T-cell (primary cell): Measurements from ENCODE around the gene NCOA7. TPM values are rescaled to one million over a fixed set of nuclear protein-coding genes. Genes with fewer than 3 reads are reported as not detected.
A peak's percentile ranks its signal among the peaks of the same experiment; 100 is the strongest.

ENCODE experiments used
- ATAC-seq, 4 experiments: fragments of 200-7000 bp in 3 of 4; fragments of 150-1000 bp in 1 of 4; cut with Tn5 transposase; replicated peaks in 1 of 4; 1 replicate in 3 of 4; 2 replicates in 1 of 4; pipeline ENCODE4 v1.10.0; 2021; ENCODE audit warnings: moderate library complexity in 3 of 4, mild to moderate bottlenecking in 2 of 4, moderate number of reproducible peaks in 1 of 4
- CTCF ChIA-PET, 2 donors: fragments of 300-600 bp; sonication (Branson Sonifier 250); formaldehyde crosslinking; loops; one replicate each; lab custom pipeline; 2022; ENCODE audit warnings: antibody characterized with exemption in 2 of 2; lab: Charles Lee
- POLR2A ChIA-PET, 2 donors: fragments of 300-600 bp; sonication (Branson Sonifier 250); formaldehyde crosslinking; loops; one replicate each; lab custom pipeline; 2022; ENCODE audit warnings: antibody characterized with exemption in 2 of 2; lab: Charles Lee
- DNase-seq, 35 experiments: peaks; one replicate each; pipeline versions ENCODE4 v3.0.0 to v3.0.0-alpha.2; 2013 to 2023
- H3K27ac ChIP-seq: one replicate; pipeline ENCODE4 v1.5.1; 2013; ENCODE audit warnings: low read length
- H3K27me3 ChIP-seq, 2 experiments: replicated peaks in 1 of 2; 1 replicate in 1 of 2; 2 replicates in 1 of 2; pipeline versions ENCODE4 v1.6.1 to v1.7.0; 2013; ENCODE audit warnings: low read length in 1 of 2, mixed read lengths in 1 of 2; ENCODE audit not compliant: control insufficient read depth in 2 of 2, insufficient read depth in 2 of 2; ENCODE audit errors: extremely low read depth in 1 of 2
- H3K36me3 ChIP-seq, 2 donors: 1 replicate in 1 of 2; 2 replicates in 1 of 2; pipeline versions ENCODE4 v1.6.1 to v1.7.0; 2013; ENCODE audit warnings: low read length in 1 of 2; ENCODE audit not compliant: control insufficient read depth in 2 of 2, insufficient read depth in 1 of 2; ENCODE audit errors: extremely low read depth in 1 of 2
- H3K4me1 ChIP-seq, 2 experiments: 1 replicate in 1 of 2; 2 replicates in 1 of 2; pipeline versions ENCODE4 v1.6.1 to v1.7.0; 2013; ENCODE audit warnings: low read length in 2 of 2, mixed read lengths in 1 of 2; ENCODE audit not compliant: insufficient read depth in 2 of 2, control insufficient read depth in 1 of 2; ENCODE audit errors: extremely low read depth in 1 of 2
- H3K4me3 ChIP-seq, 2 donors: 1 replicate in 1 of 2; 2 replicates in 1 of 2; pipeline versions ENCODE4 v1.5.1 to v1.7.0; 2013; ENCODE audit warnings: mild to moderate bottlenecking in 2 of 2, low read length in 1 of 2, moderate library complexity in 1 of 2; ENCODE audit not compliant: control insufficient read depth in 1 of 2; ENCODE audit errors: extremely low read depth in 1 of 2
- H3K9me3 ChIP-seq: 2 replicates; pipeline ENCODE4 v1.7.0; 2013
- H3K27ac Mint-ChIP-seq, 2 donors: one replicate each; pipeline ENCODE4 v1.8.0; 2020 to 2021; ENCODE audit warnings: mild to moderate bottlenecking in 2 of 2, mixed read lengths in 2 of 2
- H3K27me3 Mint-ChIP-seq, 2 donors: one replicate each; pipeline ENCODE4 v1.8.0; 2021 to 2022; ENCODE audit warnings: mixed read lengths in 2 of 2
- H3K36me3 Mint-ChIP-seq: one replicate; pipeline ENCODE4 v1.8.0; 2021; ENCODE audit warnings: mixed read lengths
- H3K4me1 Mint-ChIP-seq, 3 donors: one replicate each; pipeline ENCODE4 v1.8.0; 2020 to 2022; ENCODE audit warnings: mixed read lengths in 3 of 3, mild to moderate bottlenecking in 1 of 3
- H3K4me3 Mint-ChIP-seq, 3 donors: one replicate each; pipeline ENCODE4 v1.8.0; 2020 to 2022; ENCODE audit warnings: mild to moderate bottlenecking in 3 of 3, mixed read lengths in 3 of 3, moderate library complexity in 3 of 3
- H3K9me3 Mint-ChIP-seq, 3 donors: one replicate each; pipeline ENCODE4 v1.8.0; 2020 to 2022; ENCODE audit warnings: mixed read lengths in 3 of 3
- WGBS: methylation state at CpG from one replicate; pipeline ENCODE4 v1.1.5; 2013; ENCODE audit warnings: missing lambda C conversion rate; ENCODE audit not compliant: insufficient coverage; 5-methylcytosine and 5-hydroxymethylcytosine counted together
- total RNA-seq, 35 experiments: library from RNA in 6 of 35; stranded (reverse) in 6 of 35; fragments of 120-200 nt in 1 of 35; gene quantifications; one replicate each; pipeline versions ENCODE4 v1.2.1 to v1.2.4 and lab custom pipeline; 2013 to 2026

NCOA7 gene
- total RNA-seq, 5 donors from 2014 or later (not counting 1 experiment from before 2014, with no cell fraction given), result 40.3 to 51.6 (median 46.4) TPM

DNA sequence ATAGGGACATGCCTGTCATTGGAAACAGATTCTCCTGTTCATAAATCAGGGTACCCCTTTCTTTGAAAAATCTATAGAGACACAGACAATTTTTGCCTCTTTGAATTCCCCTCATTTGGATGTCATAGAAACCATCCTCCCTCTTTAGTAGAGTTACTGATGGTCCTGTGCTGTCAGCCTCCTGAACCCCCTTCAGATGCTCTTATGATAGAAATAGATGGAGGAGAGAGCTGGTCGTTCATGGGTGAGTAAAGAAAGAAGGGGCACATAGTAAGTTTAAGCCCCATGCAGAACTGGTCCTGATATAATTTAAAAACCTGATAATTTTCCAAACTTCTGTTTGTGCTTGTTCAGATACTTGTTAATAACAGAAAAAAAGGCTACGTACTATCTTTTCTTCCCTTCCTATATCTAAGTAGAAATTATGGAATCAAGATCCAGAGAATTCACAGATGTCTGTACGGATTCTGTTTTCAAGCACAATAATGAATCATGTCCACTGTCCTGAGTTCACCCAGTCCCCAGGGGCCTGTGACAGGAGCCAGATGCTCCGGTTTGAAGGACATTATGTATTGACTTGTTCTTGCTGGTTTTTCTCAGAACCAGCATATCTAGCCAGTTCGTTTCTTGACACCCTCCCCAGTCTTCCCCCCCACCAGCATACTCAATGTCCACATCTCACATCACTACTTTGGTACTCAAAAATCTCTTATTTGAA is 78.1 kb downstream of the NCOA7 start:
- 92% methylated on average over 2 of the region's 5 CpGs for WGBS
- H3K9me3 Mint-ChIP-seq, result no peaks in the 10 kb centered on the region
- Histone ChIP-seq H3K9me3 (no peaks in the 10 kb centered on the region), H3K27ac (no peak overlapping the region), H3K4me3 (no peak overlapping the region), H3K4me1 (no peaks in the 10 kb centered on the region), H3K36me3 (no peaks in the 10 kb centered on the region), H3K27me3 (no peaks in the 10 kb centered on the region)
- peaks cover 24% of the 10 kb centered on the region for H3K36me3 Mint-ChIP-seq
- H3K27ac Mint-ChIP-seq, result no peak overlapping the region
- peaks cover 0 to 16% (median 4%) of the 10 kb centered on the region in 3 donors for H3K4me1 Mint-ChIP-seq
- ChIA-PET POLR2A (no interaction called here), CTCF (no interaction called here)
- no peak for DNase-seq
- H3K4me3 Mint-ChIP-seq, result no peak overlapping the region
- no peak for ATAC-seq
- no peaks in the 10 kb centered on the region for H3K27me3 Mint-ChIP-seq

DNA sequence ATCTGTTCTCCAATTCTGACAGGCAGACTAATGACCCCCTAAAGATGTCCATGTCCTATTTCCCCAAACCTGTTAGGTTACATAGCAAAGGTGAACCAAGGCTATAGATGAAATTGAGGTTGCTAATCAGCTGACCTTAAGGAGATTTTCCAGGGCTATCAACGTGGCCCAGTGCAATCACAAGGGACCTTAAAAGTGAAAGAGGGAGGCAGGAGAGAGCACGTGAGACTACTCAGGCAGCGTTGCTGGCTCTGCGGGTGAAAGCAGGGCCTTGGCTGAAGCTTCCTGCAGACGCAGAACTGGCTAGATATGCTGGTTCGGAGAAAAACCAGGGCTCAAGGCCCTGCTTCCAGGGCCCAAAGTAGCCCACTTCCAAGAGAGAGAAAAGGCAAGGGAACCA is 78.7 kb downstream of the NCOA7 start:
- no peak for ATAC-seq
- ChIA-PET CTCF (no interaction called here), POLR2A (no interaction called here)
- WGBS, result 97% methylated on average over 5 of the region's 6 CpGs
- Histone ChIP-seq H3K27ac (no peak overlapping the region), H3K27me3 (no peaks in the 10 kb centered on the region), H3K36me3 (no peaks in the 10 kb centered on the region), H3K9me3 (no peaks in the 10 kb centered on the region), H3K4me1 (no peaks in the 10 kb centered on the region), H3K4me3 (no peak overlapping the region)
- DNase-seq, result no peak
- Mint-ChIP-seq H3K4me1 (peaks cover 0 to 16% (median 4%) of the 10 kb centered on the region in 3 donors), H3K36me3 (peaks cover 24% of the 10 kb centered on the region), H3K4me3 (no peak overlapping the region), H3K27me3 (no peaks in the 10 kb centered on the region), H3K27ac (no peak overlapping the region), H3K9me3 (no peaks in the 10 kb centered on the region)

DNA sequence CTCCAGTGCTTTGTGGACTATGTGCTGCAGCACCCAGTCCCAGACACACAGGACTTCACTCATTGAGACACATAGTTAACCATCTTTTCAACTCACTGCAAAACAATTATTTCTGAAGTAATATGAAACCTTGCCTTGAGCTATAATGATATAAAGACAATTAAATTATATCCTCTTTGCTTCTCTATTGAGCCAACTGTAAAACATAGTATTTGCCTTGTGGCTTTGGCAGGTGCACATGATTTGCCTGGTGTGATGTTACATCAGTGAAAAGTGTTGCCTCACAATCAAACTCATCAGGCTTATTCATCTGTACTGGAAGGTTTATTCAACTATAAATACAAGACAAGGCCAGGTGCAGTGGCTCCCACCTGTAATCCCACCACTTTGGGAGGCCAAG is 80.6 kb downstream of the NCOA7 start:
- Histone ChIP-seq H3K4me1 (no peaks in the 10 kb centered on the region), H3K4me3 (no peak overlapping the region), H3K27ac (no peak overlapping the region), H3K27me3 (no peaks in the 10 kb centered on the region), H3K36me3 (peaks cover 0 to 7% of the 10 kb centered on the region in 2 donors), H3K9me3 (no peaks in the 10 kb centered on the region)
- Mint-ChIP-seq H3K4me1 (peaks cover 0 to 12% (median under 1%) of the 10 kb centered on the region in 3 donors), H3K4me3 (no peak overlapping the region), H3K36me3 (peaks cover 35% of the 10 kb centered on the region), H3K9me3 (no peaks in the 10 kb centered on the region), H3K27me3 (no peaks in the 10 kb centered on the region), H3K27ac (peak overlapping the region in 1 of 2 donors; percentile 23)
- ChIA-PET POLR2A (no interaction called here), CTCF (no interaction called here)
- DNase-seq (no peak), ATAC-seq (no peak)

DNA sequence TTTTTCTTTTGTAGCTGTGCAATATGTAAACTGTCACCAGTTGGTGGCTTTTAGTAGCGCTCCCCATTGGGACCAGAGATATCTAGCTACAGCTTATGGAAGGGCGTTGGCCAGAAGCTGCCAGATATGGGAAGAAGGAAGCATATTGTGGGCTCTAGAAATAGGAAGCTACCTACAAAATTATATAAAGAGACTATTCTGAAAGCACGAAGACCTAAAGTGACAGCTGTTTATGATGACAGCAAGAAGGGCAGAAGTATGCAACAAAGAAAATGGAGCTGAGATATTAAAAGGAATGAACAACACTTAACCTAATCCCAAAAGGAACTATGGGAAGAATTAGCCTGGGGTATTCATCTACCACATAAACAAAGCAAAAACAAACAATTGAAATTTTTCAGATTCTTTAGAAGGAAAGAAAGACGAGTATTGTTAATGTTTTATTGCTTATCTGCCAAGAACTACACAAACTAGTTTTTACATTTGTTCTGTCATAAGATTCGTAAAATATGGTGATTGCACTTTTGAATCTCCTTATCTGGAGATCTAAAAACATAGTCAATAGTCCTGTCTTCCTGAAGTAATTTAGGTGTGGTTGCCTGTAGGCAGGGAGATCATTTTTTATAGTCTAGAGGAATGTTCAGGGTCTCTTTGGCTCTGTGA is 81.6 kb downstream of the NCOA7 start:
- no peaks in the 10 kb centered on the region for H3K4me1 ChIP-seq
- ChIA-PET CTCF (interaction anchor here (0.5 to 1.0 kb wide), 3 partner anchors 18 to 123 kb away, joined by 3 read pairs; no protein-coding TSS in a partner anchor), POLR2A (no interaction called here)
- no peak for DNase-seq
- ATAC-seq, result no peak
- Mint-ChIP-seq H3K27ac (no peak overlapping the region), H3K27me3 (no peaks in the 10 kb centered on the region), H3K36me3 (peaks cover 36% of the 10 kb centered on the region), H3K4me1 (peaks cover 0 to 12% (median 0%) of the 10 kb centered on the region in 3 donors), H3K4me3 (no peak overlapping the region), H3K9me3 (no peaks in the 10 kb centered on the region)
- H3K27me3 ChIP-seq, result no peaks in the 10 kb centered on the region
- H3K9me3 ChIP-seq, result no peaks in the 10 kb centered on the region
- WGBS, result no CpG with 5 or more reads among the region's 5 CpGs
- H3K4me3 ChIP-seq, result no peak overlapping the region
- no peak overlapping the region for H3K27ac ChIP-seq
- H3K36me3 ChIP-seq, result peaks cover 4 to 15% of the 10 kb centered on the region in 2 donors

DNA sequence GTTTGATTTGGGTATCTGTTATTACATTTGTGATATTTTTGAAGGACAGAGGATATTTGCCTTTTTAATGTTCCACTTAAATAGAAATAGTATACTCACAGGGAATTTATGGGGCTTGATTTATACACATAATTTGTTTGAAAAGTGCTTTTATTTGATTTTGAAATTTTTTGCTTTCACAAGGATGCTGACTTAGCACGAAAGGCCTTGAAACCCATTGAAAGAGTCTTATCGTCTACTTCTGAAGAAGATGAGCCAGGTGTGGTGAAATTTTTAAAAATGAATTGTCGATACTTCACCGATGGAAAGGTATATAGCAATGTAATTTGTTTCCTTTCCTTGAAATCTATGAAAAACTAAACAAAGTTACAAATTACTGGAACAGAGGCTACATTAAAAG is 91.5 kb downstream of the NCOA7 start:
- Mint-ChIP-seq H3K27ac (no peak overlapping the region), H3K4me3 (no peak overlapping the region), H3K36me3 (peaks cover 59% of the 10 kb centered on the region), H3K27me3 (no peaks in the 10 kb centered on the region), H3K9me3 (no peaks in the 10 kb centered on the region), H3K4me1 (no peaks in the 10 kb centered on the region)
- WGBS, result 100% methylated on average over 1 of the region's 4 CpGs
- ATAC-seq (no peak), DNase-seq (no peak)
- ChIA-PET CTCF (interaction anchor here in 1 of 2 donors (0.7 kb wide), 1 partner anchor 102 kb away, joined by 3 read pairs; no protein-coding TSS in a partner anchor), POLR2A (no interaction called here)
- Histone ChIP-seq H3K4me3 (no peak overlapping the region), H3K27ac (no peak overlapping the region), H3K4me1 (no peaks in the 10 kb centered on the region), H3K9me3 (no peaks in the 10 kb centered on the region), H3K36me3 (peaks cover 10 to 60% of the 10 kb centered on the region in 2 donors), H3K27me3 (no peaks in the 10 kb centered on the region)

DNA sequence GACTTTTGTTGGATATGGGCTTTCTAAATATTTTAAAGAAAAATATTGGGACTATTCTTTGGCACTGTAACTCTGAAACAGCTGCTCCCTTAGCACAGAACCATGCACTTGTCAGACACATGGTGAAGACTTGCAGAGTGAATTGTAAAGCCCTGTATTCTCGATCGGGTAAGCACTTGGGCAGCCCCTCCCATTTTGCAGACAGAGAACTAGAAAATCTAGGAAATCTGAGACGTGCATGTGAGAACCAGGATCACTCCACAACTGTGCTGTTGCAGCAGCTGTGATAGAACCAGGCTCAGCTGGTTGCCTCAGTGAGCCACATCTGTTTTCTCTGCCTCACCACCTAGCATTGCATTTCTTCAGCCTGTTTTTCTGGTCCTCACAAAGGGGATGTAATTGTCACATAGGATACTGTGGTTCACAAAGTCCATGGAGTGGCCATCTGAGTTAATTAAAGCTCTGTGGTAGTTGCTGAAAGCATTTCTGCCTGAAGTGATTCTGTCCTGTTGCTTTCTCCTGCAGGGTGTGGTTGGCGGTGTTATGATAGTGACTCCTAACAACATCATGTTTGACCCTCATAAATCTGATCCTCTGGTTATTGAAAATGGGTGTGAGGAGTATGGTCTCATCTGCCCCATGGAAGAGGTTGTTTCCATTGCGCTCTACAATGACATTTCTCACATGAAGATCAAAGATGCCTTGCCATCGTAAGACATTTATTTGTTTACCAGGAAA is 94.0 kb downstream of the NCOA7 start:
- Mint-ChIP-seq H3K4me3 (no peak overlapping the region), H3K36me3 (peaks cover 57% of the 10 kb centered on the region), H3K9me3 (no peaks in the 10 kb centered on the region), H3K27me3 (no peaks in the 10 kb centered on the region), H3K27ac (no peak overlapping the region), H3K4me1 (peaks cover 0 to 2% (median 0%) of the 10 kb centered on the region in 3 donors)
- Histone ChIP-seq H3K36me3 (peaks cover 5 to 59% of the 10 kb centered on the region in 2 donors), H3K4me3 (no peak overlapping the region), H3K27me3 (no peaks in the 10 kb centered on the region), H3K9me3 (no peaks in the 10 kb centered on the region), H3K27ac (no peak overlapping the region), H3K4me1 (no peaks in the 10 kb centered on the region)
- 100% methylated on average over 3 of the region's 6 CpGs for WGBS
- ATAC-seq (no peak), DNase-seq (no peak)
- ChIA-PET POLR2A (interaction anchor here (0.7 to 0.8 kb wide), 2 partner anchors 94 to 123 kb away, joined by 3 to 6 read pairs; no protein-coding TSS in a partner anchor), CTCF (interaction anchor here in 1 of 2 donors (0.6 kb wide), 1 partner anchor 10 kb away, joined by 3 read pairs; no protein-coding TSS in a partner anchor)
